AG09319 (cell line): Measurements from ENCODE around the gene VPS16.

Experiments
- DNase-seq: peaks from one replicate; pipeline ENCODE4 v3.0.0-alpha.2; 2010; ENCODE audit warnings: low read depth; ENCODE audit errors: extremely low read depth
- CTCF ChIP-seq: IDR thresholded peaks from 2 replicates; pipeline ENCODE4 v1.5.1; 2011; ENCODE audit warnings: low read depth, mild to moderate bottlenecking, inconsistent platforms, low read length, moderate library complexity

The VPS16 gene

DNA sequence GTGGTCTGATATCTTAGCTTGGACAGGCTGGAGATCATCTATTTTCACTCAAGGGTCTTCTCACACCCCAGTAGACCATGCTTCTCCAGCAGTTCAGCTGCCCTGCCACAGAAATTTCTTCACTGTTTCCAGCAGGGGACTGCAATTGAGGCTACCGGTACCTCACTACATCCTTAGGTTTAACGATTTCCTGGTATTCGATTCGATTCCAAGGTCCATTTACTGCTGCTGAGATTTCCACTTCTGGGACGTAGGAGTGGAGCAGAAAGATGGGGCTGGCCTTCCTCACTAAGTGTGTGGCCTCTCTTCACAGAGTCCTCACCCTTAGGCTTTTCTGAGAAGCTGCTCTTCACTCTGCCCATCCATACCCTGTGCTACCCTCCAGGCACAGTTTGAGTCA lies 6.2 kb downstream of the VPS16 start:
- no peak for DNase-seq
- no peak for TF ChIP-seq CTCF

DNA sequence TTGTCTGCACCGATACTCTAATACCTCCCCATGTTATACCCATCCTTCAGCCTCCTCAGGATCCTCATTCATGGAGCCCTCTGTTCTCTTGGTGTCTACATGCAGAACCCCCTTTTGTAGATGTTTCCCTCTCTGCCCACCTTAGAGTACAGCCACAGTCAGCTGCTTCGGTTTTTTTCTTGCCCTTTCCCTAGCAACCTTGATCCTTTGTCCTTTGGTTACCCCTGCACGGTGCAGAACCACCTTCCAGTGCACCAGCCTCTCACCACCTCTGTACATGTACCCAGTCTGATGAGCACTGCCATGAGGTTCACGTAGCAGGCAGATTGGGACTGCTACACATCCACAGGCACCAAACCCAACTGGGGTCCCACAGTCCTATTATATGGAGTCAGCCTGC lies 7.3 kb downstream of the VPS16 start:
- no peak for TF ChIP-seq CTCF
- DNase-seq: no peak

GRCh38 chr20:2849529-2849928 lies 9.0 kb downstream of the VPS16 start:
- no peak for TF ChIP-seq CTCF
- DNase-seq: no peak

DNA sequence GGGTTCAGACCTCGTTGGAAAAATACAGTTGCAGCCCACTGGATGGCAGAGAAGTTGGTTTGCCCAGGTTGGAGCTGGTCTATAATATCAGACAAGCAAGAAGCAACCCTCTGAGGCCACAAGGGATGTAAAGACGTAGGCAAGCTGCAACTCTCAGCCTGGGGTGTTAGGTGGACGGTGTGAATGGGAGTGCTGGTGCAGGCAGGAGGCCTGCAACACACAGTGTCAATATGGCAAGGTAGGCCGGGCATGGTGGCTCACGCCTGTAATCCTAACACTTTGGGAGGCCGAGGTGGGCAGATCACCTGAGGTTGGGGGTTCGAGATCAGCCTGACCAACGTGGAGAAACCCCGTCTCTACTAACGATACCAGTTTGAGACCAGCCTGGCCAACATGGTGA lies 10.5 kb downstream of the VPS16 start:
- no peak for DNase-seq
- TF ChIP-seq CTCF: no peak

DNA sequence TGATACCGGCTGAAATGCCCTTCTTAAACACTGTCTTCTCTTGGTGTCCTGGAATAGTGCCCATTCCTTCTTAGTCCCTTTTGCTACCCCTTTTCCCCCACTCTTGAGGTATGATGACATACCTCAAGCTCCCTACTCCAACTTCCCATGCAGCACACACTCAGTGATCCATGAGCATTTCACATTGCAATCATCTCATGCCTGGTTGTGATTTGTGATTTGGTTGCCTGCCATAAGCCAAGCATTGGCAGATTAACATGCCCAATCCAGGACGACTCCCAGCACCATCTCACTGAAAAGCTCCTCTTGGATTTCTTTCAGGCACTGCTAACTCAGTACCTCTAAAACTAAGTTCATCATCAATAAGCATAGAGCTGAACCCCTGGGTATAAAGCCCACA lies 18.0 kb downstream of the VPS16 start:
- no peak for DNase-seq
- TF ChIP-seq CTCF: no peak

DNA sequence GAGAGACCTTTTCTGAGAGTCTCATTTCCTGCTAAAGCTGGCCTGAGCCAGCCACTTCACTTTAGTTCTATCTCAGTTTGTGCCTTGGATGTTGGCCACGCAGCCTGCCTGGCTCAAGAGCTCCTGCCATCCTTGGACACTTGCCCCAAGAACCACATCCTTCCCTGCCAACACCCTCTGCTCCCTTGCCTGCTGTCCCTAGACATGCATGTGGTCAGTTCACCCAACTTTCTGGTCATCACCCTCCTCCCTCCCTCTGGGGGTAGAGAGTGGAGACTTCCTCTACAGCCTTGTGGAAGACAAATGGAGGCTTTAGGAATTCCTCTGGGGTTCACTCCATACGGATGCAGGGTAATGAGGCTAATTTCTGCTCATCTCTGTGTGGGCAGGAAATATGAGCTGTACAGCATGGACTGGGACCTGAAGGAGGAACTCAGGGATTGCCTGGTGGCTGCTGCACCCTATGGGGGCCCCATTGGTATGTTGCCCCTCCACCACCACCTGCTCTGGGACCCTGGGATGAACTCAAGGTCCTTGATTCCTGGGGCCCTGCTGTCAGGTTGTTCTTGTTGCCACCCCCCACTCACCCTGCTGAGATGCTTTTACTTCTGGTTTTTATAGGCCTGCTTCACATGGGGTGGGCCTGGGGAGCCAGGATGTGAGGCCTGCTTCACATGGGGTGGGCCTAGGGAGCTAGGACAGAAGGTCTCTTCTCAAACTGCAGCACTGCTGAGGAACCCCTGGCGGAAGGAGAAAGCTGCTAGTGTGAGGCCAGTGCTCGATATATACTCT lies 19.0 kb downstream of the VPS16 start:
- no peak for DNase-seq

More for the DNA sequence above, 19.0 kb downstream of the VPS16 start:
- no peak for TF ChIP-seq CTCF
